H1 (cell line): ENCODE results near the gene DDX1. TPM values are rescaled to one million over a fixed set of nuclear protein-coding genes. Genes with fewer than 3 reads are reported as not detected.

Experiments used
- CHD1 ChIP-seq: IDR thresholded peaks from 2 replicates; pipeline ENCODE4 v1.6.1; 2012; ENCODE audit warnings: low read depth, low read length, improper control_type of control experiment
- polyA plus RNA-seq, 7 experiments: library from polyadenylated mRNA; depleted of rRNA in 3 of 7; stranded (reverse) in 5 of 7; unstranded in 2 of 7; fragments of >200 nt in 5 of 7; fragments of 200-250 nt in 2 of 7; gene quantifications; 1 replicate in 5 of 7; 2 replicates in 1 of 7; 4 replicates in 1 of 7; pipeline versions ENCODE4 v1.2.1 to v1.2.3, GENCODE V29; 2011 to 2013; ENCODE audit warnings: missing spikeins in 2 of 7, mixed read lengths in 2 of 7
- total RNA-seq: library from RNA; stranded (reverse); fragmentation: NEBNext Ultra II Directional; extraction: Animal tissue kit (Norgen Biotek cat#: 25700); gene quantifications from 2 replicates; pipeline ENCODE4 v1.2.1, GENCODE V29; 2021

DDX1 gene
- total and polyA plus RNA-seq, 2 of the 8 experiments (the other 6 are each of a cell fraction or from before 2014, with no cell fraction given) = 51.1 to 161 TPM

DNA sequence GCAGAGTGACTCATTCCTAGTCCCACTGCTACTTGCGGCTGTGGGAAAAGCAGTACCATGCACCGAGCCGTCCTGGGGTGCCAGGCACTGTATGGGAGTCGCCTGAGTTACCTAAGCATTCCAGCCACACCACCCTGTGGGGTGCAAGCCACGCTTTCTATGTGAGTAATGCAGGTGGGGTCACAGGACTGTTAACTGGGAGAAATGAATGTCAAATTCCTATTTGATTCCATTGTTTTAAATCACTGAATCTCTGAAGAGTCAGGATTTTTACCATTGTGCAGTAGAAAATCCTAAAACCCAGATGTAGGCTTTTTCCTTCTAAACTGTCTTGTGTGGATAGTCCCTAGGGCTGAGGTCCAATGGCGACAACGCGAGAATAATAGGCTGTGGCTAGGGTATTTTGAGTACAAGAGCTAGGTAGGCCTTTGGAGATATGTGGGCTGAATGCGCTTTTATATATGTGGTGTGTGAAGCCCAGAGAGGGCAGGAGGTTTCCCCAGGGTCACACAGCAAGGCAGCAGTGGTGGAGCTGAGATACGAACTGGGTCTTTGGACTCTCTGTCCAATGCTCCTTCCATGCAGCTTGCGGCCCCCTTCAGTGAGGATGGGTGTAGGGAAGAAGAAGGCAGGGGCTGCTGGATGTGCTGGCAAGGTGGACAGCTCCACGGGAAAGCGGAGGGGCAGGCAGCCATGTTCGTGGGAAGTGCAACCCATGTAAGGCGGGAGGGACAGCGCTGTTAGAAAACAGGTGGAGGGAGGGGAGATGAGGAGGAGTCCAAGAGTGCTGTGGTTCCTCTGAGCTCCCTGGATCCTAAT, 83.2 kb downstream of the DDX1 start (continued):
- TF ChIP-seq CHD1 = no peak
- TF ChIP-seq, all 59 proteins: peak for 1
